Epithelial cell of esophagus (primary cell): ENCODE measurements around the gene MEN1.
A peak's percentile ranks its signal among the peaks of the same experiment; 100 is the strongest.

ENCODE experiments used
- DNase-seq: peaks from one replicate; pipeline ENCODE4 v3.0.0; 2010; ENCODE audit warnings: low read depth
- H3K4me3 ChIP-seq: 2 replicates; pipeline ENCODE4 v1.5.1; 2011; ENCODE audit warnings: mild to moderate bottlenecking, low read length, control low read depth
- CTCF ChIP-seq: IDR thresholded peaks from 2 replicates; pipeline ENCODE4 v1.5.1; 2011; ENCODE audit warnings: low read depth, mild to moderate bottlenecking, low read length, control low read depth, inconsistent platforms; ENCODE audit not compliant: insufficient read depth; ENCODE audit errors: missing control alignments

The MEN1 gene

GRCh38 chr11:64845129-64845775, 34.9 kb upstream of the MEN1 start:
- TF ChIP-seq CTCF, result no peak
- H3K4me3 ChIP-seq, result peak overlapping the region; percentile 48
- no peak for DNase-seq

GRCh38 chr11:64844330-64845128, 34.2 kb upstream of the MEN1 start, which contains the start of gene CDC42BPG:
CDC42BPG (minus strand) TSS chr11:64844653; CDS start chr11:64844569, 84 bp downstream.
- H3K4me3 ChIP-seq, result peak within 1 kb of the TSS; percentile 82
- peak; percentile 92 for DNase-seq

GRCh38 chr11:64843686-64844329, 33.5 kb upstream of the MEN1 start:
- no peak for TF ChIP-seq CTCF
- peak; percentile 37 for DNase-seq
- peak overlapping the region; percentile 82 for H3K4me3 ChIP-seq

More at GRCh38 chr11:64844330-64845128, 34.2 kb upstream of the MEN1 start, which contains the start of gene CDC42BPG:
- TF ChIP-seq CTCF, result peak; percentile 48

GRCh38 chr11:64842851-64843685, 32.7 kb upstream of the MEN1 start:
- peak; percentile 88 for DNase-seq
- peak overlapping the region; percentile 82 for H3K4me3 ChIP-seq
- TF ChIP-seq CTCF, result no peak

GRCh38 chr11:64842366-64842759, 32.0 kb upstream of the MEN1 start:
- DNase-seq, result peak; percentile 50
- peak overlapping the region; percentile 82 for H3K4me3 ChIP-seq
- no peak for TF ChIP-seq CTCF
